Fibroblast of skin of left quadriceps (primary cell): ENCODE results near the gene MT1HL1.
"Not testable (repeated sequence)": the region's sequence is repeated elsewhere in the genome, so short reads cannot be mapped to it uniquely, and the experiment has no call there.

Experiments
- DNase-seq, 2 experiments: peaks; one replicate each; pipeline ENCODE4 v3.0.0-alpha.2; 2013; ENCODE audit warnings: low read depth in 2 of 2

Gene MT1HL1

DNA sequence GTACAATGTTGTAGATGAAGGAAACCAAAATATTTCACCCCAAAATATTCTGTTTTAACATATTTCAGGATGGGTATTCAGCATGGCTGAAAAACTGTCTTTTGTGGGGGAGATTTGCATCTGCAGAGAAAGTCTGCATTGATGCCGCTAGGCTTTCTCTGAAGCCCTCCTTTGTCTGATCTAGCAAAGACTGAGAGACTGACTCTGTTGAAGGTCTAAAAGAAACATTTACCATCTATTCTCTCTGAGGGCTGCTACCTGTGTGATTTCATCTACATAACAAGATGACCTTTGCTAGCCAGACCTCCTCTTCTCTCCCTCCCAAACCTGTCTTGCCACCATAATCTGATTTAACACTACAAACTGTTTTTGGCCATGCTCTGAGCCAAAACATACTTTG is 12.4 kb upstream of the MT1HL1 start:
- no peak for DNase-seq

DNA sequence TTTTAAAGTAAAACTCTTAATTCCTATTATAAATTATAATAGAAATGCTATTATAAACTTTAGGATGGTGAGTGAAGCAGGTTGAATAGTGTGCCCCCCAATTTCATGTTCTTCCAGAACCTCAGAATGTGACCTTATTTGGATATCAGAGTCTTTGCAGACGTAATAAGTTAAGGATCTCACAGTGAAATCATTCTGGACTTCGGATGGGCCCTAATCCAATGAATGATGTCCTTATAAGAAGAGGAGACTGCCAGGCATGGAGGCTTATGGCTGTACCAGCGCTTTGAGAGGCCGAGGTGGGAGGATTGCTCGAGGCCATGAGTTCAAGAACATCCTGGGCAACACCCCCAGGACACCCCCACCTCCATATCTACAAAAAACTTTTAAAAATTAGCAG is 9.4 kb upstream of the MT1HL1 start:
- DNase-seq: no peak

DNA sequence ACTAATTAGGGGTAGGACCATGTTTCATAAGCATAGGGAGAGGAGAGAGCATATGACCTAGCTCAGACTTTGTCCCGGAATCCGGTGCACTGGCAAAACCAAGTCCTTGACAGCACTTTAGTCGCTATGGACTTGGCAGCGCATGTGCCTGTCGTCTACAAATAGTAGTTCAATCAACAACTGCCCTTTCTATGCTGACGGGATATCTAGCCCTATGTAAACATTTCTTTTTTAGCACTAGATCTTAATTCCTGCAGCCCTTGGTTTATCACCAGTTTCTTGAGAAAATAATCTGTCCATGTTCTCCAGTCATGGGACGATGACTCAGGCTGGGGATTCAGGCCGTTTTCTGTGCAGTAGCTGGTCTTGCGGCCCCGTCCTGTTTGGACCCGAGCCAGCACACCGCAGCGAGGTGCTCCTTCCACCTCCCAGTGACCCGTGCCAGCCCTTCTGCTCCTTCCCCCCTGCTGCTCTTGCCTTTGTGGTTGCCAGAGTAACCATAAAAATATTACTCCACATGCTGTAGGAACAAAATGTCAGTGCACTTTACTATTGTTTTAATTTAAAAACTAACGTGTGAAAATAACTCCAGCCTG is 8.6 kb upstream of the MT1HL1 start:
- no peak for DNase-seq

DNA sequence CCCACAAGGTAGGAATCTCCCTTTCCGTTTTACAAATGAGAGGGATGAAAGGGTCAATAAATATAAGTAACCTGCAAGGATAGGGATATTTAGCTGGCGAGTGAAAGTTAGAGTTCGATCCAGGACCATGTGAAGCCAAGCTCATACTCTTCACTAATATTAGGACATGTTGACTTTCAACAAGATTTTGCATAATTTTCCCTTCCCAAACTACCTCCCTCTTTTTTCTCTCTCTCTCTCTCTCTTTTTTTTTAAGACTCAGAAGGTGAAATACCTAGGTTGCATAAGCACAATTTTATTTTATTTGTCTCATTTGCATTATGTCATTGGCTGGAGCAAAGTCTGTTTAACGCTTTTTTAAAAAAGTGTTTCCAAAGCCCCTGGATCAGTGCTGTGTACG is 8.1 kb upstream of the MT1HL1 start:
- no peak for DNase-seq

DNA sequence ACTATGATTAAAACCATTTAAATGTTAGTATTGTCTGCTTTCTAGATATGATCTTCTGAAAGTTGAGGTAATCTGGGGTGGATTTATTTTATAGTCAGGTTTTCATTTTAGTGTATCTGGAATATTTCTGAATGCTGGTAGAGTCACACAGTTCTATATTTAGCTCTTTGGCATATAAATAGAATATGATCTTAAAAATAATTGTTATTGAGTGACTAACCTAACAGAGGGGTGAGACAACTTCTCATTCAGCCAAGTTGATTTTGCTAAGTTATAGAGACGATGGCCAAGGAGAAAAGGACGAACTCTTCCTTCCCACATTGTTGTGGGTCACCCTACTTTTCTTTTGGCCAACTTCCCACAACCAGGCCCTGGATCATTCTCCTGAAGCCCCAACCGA is 7.2 kb upstream of the MT1HL1 start:
- no peak for DNase-seq

DNA sequence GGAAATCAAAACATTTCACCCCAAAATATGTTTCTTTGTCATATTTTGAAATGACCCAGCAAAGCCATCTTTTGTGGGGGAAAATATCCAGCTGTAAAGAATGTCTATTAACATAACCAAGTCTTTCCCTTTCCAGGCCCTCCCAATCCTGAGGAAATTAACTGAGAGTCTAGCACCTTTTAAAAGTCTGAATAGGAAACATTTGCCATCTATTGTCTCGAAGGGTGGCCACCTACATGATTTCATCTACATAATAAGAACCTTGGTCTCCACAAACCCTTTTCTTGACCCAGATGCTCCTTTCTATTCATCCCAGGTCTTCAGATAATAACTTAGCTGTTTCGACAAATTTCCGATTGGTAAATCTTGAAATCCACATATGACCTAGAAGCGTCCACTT is 5.4 kb upstream of the MT1HL1 start:
- DNase-seq: no peak

DNA sequence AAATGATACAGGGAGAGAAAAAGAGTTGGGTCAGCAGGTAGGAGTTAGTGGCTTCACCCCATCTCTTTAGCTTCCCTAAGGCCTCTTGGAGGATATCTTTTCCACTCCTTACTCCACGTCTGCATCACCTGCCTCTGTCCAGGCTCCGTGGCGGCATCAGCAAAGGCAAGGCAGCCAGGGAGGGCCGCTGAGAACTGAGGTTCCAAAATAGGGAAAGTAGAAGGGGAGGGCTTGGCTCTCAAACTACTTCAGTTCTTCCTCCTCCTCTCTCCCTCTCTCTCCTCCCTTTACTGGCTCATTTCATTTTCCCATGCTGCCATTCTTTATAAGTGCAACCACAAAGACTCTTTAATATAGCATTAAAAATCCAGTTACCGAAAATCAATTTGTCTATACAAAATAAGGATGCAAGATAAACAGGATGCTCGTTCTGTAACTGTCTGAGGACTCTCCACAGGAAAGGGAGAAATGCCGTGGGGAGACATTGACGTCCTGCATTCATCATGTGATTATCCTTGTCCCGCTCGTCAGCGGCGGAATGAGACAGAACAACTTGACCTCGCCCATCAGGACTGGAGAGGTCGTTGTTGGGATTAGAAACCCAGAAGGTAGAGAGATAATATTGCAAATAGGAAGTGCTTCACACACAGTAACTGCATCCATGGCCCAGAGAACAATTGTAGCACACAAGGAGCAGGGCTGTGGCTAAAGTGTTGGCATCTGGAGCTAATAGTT is 3.1 kb upstream of the MT1HL1 start:
- DNase-seq: no peak

DNA sequence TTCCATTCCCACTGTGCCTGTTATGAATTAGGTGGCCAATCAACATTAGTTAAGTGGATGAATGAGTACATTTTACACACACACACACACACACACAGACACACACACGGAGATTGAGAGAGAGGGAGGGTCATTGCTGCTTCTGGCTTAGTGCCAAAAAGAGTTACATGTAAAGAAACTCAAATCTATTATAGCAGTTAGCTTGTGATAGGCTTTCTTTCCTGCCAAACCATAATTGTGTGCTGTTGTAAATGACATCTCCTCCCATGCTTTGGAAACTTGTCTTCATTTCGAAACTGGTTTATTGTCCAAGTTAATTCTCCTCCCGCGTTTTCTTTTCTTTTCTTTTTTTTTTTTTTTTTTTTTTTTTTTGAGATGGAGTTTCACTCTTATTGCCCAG is 1.4 kb upstream of the MT1HL1 start:
- DNase-seq: no peak

DNA sequence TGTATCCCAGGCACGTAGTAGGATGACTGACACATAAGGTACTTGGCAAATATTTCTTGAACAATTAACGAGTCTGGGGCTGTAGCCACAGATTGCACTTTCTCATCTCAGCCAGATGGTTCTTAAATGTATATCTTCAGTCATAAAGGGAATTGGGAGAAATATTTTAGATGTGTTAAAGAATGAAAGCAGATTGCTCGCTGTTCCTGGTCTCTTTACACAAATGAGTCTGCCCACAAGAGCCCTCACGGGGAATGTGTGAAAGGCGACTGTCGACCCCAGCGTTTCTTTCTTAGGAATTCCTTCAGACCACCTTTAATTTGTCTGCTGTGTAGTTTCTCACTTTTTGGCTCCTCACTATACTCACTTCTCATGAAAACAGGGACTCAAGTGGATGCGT is 725 bp downstream of the MT1HL1 start:
- no peak for DNase-seq

DNA sequence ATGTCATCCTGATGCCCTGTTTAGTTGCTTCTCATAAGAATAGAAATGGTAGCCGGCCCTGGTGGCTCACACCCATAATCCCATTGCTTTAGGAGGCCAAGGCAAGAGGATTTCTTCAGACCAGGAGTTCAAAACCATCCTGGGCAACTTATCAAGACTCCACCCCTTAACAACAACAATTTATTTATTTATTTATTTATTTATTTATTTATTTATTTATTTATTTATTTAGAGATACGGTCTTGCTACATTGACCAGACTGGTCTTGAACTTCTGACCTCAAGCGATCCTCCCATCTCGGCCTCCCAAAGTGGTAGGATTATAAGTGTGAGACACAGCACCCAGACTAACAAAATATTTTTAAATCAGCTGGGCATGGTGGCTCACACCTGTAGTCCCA is 4.0 kb downstream of the MT1HL1 start:
- no peak for DNase-seq

DNA sequence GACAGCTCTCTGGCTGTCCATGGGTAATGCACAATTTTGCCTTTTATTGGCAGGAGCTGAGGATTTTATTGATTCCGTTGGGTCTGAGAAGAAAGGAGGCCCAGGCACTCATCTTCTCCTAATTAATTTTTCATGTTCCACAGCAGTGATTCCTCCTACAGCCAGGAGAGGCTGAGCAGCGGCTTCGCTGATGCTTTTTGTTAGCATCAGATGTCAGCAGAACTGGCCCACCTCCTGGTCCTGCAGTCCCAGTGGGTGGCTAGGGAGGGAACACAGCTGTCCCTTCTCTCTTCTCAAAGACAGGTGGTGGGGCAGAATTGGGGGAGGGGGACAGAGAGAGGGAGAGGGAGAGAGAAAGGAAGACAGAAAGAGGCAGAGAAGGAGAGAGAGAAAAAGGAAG is 5.7 kb downstream of the MT1HL1 start:
- no peak for DNase-seq

DNA sequence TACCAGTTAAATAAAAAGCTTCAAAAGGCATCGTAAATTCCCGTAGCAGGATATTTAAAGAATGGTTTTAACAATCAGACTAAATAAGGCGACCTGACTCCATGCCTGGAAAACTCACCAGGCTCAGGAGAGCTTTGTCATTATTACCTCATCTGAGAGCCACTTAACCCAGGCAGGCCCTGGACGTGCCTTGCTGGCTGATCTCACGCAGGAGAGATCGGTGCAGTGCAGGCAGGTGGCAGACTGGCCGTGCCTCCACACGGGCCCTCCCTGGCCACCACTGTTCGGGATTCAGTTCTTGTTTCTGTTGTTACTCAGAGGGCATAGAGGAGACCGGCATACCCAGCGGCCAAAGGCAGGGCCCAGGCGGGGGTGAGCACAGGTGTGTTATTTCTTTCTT is 6.4 kb downstream of the MT1HL1 start:
- DNase-seq: no peak

DNA sequence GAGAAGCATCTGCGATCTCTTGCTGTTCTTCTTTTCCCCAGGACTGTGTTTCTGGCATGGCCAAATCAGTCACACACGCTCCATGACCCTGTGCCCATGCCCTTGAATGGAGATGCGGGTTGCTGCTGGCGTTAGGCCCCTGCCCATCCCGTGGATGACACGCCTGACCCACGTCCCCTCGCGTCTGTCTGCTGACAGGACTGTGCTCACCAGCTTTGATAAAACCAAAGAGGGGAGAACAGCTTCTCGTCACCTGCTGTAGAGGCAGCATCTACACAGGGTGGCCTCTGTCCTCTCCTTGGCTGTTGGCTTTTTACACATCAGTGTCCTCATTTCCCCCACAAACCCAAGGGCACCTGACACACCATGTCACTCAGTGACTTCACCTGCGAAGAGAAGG is 6.9 kb downstream of the MT1HL1 start:
- DNase-seq: no peak

DNA sequence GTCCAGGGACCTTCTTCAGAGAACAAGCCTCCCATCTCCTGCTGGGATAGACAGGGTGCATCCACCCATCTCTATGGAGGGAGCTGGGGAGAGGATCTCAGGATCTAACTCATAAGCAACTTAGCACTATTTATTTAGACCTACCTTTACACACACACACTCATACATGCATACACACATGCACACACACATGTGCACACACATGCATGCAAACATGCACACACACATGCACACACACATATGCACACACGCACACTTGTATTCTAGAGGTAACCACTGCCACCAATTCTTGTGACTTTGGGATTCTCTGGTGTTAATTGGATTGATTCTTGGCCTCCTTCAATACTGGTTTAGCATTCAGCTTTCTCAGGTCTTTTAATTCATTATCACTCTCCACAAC is 9.8 kb downstream of the MT1HL1 start:
- DNase-seq: no peak

DNA sequence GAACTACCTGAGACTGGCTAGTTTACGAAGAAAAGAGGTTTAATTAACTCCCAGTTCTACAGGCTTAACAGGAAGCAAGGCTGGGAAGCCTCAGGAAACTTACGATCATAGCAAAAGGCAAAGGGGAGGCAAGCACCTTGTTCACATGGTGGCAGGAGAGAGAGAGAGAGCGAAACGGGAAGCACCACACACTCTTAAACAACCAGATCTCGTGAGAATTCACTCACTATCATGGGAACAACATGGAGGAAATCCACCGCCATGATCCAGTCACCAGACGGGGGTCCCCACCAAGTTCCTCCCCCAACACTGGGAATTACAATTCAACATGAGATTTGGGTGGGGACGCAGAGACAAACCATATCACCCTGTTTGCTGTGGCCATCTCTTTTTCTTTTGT is 11.8 kb downstream of the MT1HL1 start:
- no peak for DNase-seq

DNA sequence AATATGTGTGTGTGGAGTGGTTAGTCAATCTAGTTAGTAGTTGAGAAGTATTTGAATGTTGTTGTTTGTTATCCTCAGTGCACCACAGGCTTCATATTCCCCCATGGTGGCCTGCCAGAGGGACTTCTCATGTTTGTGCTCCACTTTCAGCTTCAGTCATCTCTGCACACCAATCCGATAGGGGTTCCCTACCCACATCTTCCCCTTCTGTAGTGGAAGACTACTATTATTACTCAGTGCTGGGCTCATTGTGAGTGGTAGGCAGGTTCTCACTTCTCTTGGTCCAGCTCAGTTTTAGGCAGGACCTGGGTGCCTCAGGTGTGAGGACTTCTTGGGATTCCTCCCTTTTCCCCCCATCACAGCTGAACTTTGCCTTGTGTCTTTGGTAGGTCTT is 14.2 kb downstream of the MT1HL1 start:
- DNase-seq: no peak

DNA sequence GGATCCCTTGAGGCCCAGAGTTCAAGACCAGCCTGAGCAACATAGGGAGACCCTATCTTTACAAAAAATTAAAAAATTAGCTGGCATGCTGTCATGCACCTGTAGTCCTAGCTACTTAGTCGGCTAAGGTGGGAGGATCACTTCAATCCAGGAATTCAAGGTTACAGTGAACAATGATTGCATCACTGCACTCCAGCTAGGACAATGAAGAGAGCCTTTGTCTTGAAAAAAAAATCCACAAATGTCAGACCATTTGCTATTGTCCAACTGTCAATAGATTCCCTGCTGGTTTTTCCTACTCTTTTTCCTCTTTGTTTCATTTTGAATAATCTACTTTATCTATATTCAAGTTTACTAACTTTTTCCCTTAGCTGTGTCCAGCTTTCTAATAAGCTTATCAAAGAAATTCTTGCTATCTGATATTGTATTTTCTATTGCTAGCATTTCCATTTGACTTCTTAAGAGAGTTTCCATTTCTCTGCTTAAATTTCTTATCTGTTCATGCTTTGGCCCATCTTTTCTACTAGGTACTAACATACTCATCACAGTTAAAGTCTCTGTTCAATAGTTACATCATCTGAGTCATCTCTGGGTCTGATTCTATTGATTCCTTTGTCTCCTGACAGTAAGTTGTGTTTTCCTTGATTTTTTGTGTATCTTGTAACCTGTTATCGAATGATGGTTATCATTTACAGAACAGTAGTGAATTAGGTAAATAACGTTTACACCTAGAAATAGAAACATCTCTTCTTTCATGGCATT is 14.8 kb downstream of the MT1HL1 start:
- no peak for DNase-seq

DNA sequence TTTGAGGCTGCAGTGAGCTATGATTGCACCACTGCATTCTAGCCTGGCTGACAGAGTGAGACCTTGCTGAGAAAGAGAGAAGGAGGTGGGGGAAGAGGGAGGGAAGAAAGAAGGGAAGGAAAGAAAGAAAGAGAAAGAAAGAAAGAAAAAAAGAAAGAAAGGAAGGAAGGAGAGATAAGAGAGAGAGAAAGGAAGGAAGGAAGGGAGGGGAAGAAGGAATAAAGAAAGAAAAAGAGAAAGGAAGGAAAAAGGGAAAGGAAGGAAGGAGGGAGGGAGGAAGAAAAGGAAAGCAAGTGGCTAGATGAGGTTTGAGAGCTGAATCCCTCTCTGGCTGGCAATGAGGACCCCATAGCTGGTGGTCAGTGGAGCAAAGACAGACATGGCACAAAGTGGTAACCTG is 20.4 kb downstream of the MT1HL1 start:
- no peak for DNase-seq

DNA sequence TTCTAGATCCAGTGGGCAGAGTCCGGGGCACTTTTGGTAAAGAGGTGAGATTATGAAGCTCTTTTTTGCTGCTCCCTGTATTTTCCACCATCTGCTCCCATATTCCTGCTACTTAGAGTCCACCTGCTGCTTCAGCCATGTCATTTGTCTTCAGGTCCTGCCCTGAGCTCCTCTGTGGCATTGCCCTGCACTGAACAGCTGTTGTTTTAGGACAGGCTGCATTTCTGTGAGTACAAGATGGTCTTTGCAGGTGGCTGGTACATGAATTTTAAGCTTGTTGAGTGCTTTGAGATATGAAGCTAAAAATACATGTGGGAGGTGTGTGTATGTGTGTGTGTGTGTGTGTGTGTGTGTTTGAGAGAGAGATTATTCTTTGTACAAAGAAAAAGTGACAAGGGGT is 21.9 kb downstream of the MT1HL1 start:
- DNase-seq: no peak

DNA sequence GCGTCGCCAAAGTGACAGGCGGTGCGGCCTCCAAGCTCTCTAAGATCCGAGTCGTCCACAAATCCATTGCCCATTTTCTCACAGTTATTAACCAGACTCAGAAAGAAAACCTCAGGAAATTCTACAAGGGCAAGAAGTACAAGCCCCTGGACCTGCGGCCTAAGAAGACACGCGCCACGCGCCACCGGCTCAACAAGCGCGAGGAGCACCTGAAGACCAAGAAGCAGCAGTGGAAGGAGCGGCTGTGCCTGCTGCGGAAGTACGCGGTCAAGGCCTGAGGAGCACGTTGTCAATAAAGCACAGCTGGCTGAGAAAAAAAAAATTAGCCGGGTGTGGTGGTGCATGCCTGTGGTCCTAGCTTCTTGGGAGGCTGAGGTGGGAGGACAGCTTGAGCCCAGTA is 22.8 kb downstream of the MT1HL1 start:
- DNase-seq: not testable (repeated sequence)

DNA sequence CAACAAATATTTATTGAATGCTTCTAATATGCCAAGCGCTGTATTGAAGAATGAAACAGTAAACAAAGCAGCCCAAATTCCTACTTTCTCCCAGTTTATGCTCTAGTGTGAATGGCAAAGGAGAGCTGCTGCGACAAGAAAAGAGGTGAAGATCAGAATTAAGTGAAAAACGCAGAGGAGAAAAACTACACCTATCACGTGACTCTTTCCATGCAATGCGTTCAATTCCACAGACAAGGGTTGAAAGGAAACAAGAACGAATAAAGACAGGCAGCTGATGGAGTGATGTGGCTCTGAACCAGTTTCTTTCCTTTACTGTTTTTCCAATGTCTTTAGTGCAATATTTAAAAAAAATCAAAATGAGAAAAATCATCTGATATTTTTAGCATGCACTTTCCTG is 23.6 kb downstream of the MT1HL1 start:
- DNase-seq: no peak

DNA sequence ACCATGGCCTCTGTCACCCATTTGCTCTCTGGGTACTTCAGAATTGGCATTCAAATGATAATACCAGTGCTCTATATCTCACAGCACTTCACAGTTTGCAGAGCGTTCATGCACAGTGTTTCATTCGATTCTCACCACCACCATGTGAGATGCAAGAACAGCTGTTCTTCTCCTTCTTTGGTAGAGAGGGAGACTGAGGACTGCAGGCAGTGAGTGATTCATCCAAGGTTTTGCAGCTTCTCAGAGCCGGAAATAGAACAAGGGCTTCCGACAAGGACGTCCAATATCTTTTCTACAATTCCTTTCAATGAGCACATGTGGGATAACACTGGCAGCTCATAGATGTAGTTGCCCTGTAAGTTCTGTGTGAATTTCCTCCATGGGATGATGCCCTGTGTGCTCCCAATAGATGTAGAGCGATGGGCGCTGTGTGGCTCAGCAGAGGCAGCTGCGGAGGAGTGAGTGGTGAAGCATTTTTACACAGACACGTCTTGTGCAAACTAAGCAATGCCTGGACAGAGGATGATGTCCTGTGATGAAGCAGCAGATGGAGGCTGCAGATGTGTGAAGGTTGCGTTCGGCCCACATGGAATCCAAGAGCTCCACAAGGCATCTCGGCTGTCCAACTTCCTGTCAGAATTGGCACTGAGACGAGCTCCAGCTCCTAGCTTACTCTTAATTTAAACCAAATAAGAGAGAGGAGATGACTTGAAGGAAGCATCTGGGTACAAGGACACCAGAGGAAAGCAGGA is 24.9 kb downstream of the MT1HL1 start:
- no peak for DNase-seq

DNA sequence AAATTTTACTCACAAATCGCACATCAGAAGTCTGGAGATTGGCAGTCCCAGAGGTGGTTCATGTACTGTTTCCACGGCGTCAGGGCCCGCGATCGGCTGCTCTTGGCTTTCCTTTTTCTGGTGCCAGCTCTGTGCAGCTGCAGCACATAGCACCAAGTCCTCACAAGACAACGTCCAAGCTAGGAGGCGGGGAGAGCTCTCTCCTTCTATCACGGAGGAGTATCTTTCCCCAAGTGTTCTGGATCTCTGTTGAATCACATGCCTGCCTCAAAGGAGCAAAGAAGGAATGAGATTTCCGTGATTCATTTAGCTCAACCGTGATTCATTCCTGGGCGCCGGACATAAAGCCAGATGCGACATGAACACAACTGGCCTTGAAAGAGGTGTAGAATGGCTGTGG is 25.5 kb downstream of the MT1HL1 start:
- no peak for DNase-seq
